H9 (cell line): ENCODE results near the gene DCAF8. TPM values are rescaled to one million over a fixed set of nuclear protein-coding genes. Genes with fewer than 3 reads are reported as not detected.

Source experiments
- DNase-seq: peaks from one replicate; pipeline ENCODE4 v3.0.0-alpha.2; 2017
- H2AFZ ChIP-seq: one replicate; pipeline ENCODE4 v1.6.1; 2013; ENCODE audit warnings: mild to moderate bottlenecking, low read length, control low read depth, moderate library complexity
- H2AK5ac ChIP-seq: 2 replicates; pipeline ENCODE4 v1.6.1; 2013; ENCODE audit warnings: low read length, control low read depth, mixed read lengths; ENCODE audit not compliant: insufficient read length
- H2BK120ac ChIP-seq: one replicate; pipeline ENCODE4 v1.6.1; 2013; ENCODE audit warnings: low read depth, mild to moderate bottlenecking, low read length, control low read depth, inconsistent platforms; ENCODE audit not compliant: poor library complexity, severe bottlenecking
- H2BK12ac ChIP-seq: 2 replicates; pipeline ENCODE4 v1.6.1; 2013; ENCODE audit warnings: low read length, control low read depth, mixed read lengths, low read depth; ENCODE audit not compliant: insufficient read length
- H2BK15ac ChIP-seq: 2 replicates; pipeline ENCODE4 v1.6.1; 2013; ENCODE audit warnings: low read depth, low read length, control low read depth
- H2BK20ac ChIP-seq: one replicate; pipeline ENCODE4 v1.6.1; 2013; ENCODE audit warnings: low read depth, mild to moderate bottlenecking, low read length, control low read depth, inconsistent platforms; ENCODE audit not compliant: poor library complexity, severe bottlenecking
- H2BK5ac ChIP-seq: 2 replicates; pipeline ENCODE4 v1.6.1; 2013; ENCODE audit warnings: low read length, control low read depth, mixed read lengths; ENCODE audit not compliant: insufficient read length
- H3K14ac ChIP-seq: 2 replicates; pipeline ENCODE4 v1.6.1; 2013; ENCODE audit warnings: low read length, control low read depth; ENCODE audit not compliant: insufficient read depth
- H3K18ac ChIP-seq: 2 replicates; pipeline ENCODE4 v1.6.1; 2013; ENCODE audit warnings: low read depth, mild to moderate bottlenecking, mixed read lengths, low read length, control low read depth; ENCODE audit not compliant: insufficient read length
- H3K23ac ChIP-seq: 2 replicates; pipeline ENCODE4 v1.6.1; 2013; ENCODE audit warnings: low read length, control low read depth, mixed read lengths, low read depth; ENCODE audit not compliant: insufficient read length
- H3K23me2 ChIP-seq: 2 replicates; pipeline ENCODE4 v1.6.1; 2013; ENCODE audit warnings: low read depth, mild to moderate bottlenecking, mixed read lengths, low read length, control low read depth; ENCODE audit not compliant: insufficient read length, poor library complexity, severe bottlenecking
- H3K27ac ChIP-seq: 2 replicates; pipeline ENCODE4 v1.5.1; 2013; ENCODE audit warnings: low read length, control low read depth, mixed read lengths, low read depth; ENCODE audit not compliant: insufficient read length
- H3K27me3 ChIP-seq: 2 replicates; pipeline ENCODE4 v1.6.1; 2013; ENCODE audit warnings: low read length, control low read depth, inconsistent platforms; ENCODE audit not compliant: insufficient read depth
- H3K4ac ChIP-seq: 2 replicates; pipeline ENCODE4 v1.6.1; 2013; ENCODE audit warnings: low read depth, mild to moderate bottlenecking, control low read depth, inconsistent platforms, low read length, moderate library complexity
- H3K4me1 ChIP-seq: 2 replicates; pipeline ENCODE4 v1.6.1; 2013; ENCODE audit warnings: low read length, control low read depth, inconsistent platforms; ENCODE audit not compliant: insufficient read depth
- H3K4me2 ChIP-seq: 2 replicates; pipeline ENCODE4 v1.6.1; 2013; ENCODE audit warnings: low read length, control low read depth, mixed read lengths; ENCODE audit not compliant: insufficient read length, insufficient read depth
- H3K56ac ChIP-seq: 2 replicates; pipeline ENCODE4 v1.6.1; 2013; ENCODE audit warnings: low read depth, mild to moderate bottlenecking, mixed read lengths, low read length, control low read depth; ENCODE audit not compliant: insufficient read length
- H3K79me1 ChIP-seq: 2 replicates; pipeline ENCODE4 v1.6.1; 2013; ENCODE audit warnings: low read depth, mild to moderate bottlenecking, moderate library complexity, low read length, control low read depth, inconsistent platforms; ENCODE audit not compliant: insufficient read depth, poor library complexity, severe bottlenecking
- H3K79me2 ChIP-seq: 2 replicates; pipeline ENCODE4 v1.6.1; 2013; ENCODE audit warnings: low read length, control low read depth, inconsistent platforms; ENCODE audit not compliant: insufficient read depth
- H3K9ac ChIP-seq: 2 replicates; pipeline ENCODE4 v1.6.1; 2013; ENCODE audit warnings: low read length, control low read depth, mixed read lengths; ENCODE audit not compliant: insufficient read length; ENCODE audit errors: extremely low read depth
- H3K9me3 ChIP-seq: one replicate; pipeline ENCODE4 v1.6.1; 2013; ENCODE audit warnings: low read depth, low read length, inconsistent platforms; ENCODE audit not compliant: control insufficient read depth
- H3T11ph ChIP-seq: one replicate; pipeline ENCODE4 v1.6.1; 2013; ENCODE audit warnings: mild to moderate bottlenecking, low read length, control low read depth, inconsistent platforms
- H4K20me1 ChIP-seq: one replicate; pipeline ENCODE4 v1.6.1; 2013; ENCODE audit not compliant: control insufficient read depth, insufficient read length, insufficient read depth
- H4K5ac ChIP-seq: 2 replicates; pipeline ENCODE4 v1.6.1; 2013; ENCODE audit warnings: low read depth, mild to moderate bottlenecking, mixed read lengths, low read length, control low read depth; ENCODE audit not compliant: insufficient read length
- H4K8ac ChIP-seq: replicated peaks from 2 replicates; pipeline ENCODE4 v1.6.1; 2013; ENCODE audit warnings: low read length, control low read depth, mixed read lengths, low read depth; ENCODE audit not compliant: insufficient read length
- H4K91ac ChIP-seq: 2 replicates; pipeline ENCODE4 v1.6.1; 2013; ENCODE audit warnings: low read depth, mild to moderate bottlenecking, moderate library complexity, mixed read lengths, low read length, control low read depth; ENCODE audit not compliant: insufficient read length
- H3K27ac Mint-ChIP-seq, 3 experiments: 2 replicates in 2 of 3; 3 replicates in 1 of 3; pipeline ENCODE4 v1.8.0; 2020 to 2021; ENCODE audit warnings: mixed read lengths in 3 of 3, mild to moderate bottlenecking in 1 of 3, moderate library complexity in 1 of 3
- H3K27me3 Mint-ChIP-seq: 2 replicates; pipeline ENCODE4 v1.8.0; 2021; ENCODE audit warnings: low read depth, mild to moderate bottlenecking, moderate library complexity, mixed read lengths
- H3K36me3 Mint-ChIP-seq, 3 experiments: 2 replicates in 2 of 3; 3 replicates in 1 of 3; pipeline ENCODE4 v1.8.0; 2020 to 2021; ENCODE audit warnings: low read depth in 3 of 3, mixed read lengths in 3 of 3; ENCODE audit not compliant: insufficient read depth in 1 of 3
- H3K4me1 Mint-ChIP-seq, 2 experiments: 2 replicates each; pipeline ENCODE4 v1.8.0; 2020; ENCODE audit warnings: mixed read lengths in 2 of 2
- H3K4me3 Mint-ChIP-seq, 2 experiments: 2 replicates in 1 of 2; 3 replicates in 1 of 2; pipeline ENCODE4 v1.8.0; 2020 to 2021; ENCODE audit warnings: mild to moderate bottlenecking in 2 of 2, mixed read lengths in 2 of 2, moderate library complexity in 1 of 2
- H3K9me3 Mint-ChIP-seq, 2 experiments: 2 replicates in 1 of 2; 3 replicates in 1 of 2; pipeline ENCODE4 v1.8.0; 2020; ENCODE audit warnings: mild to moderate bottlenecking in 2 of 2, mixed read lengths in 2 of 2, moderate library complexity in 1 of 2
- CTCF ChIP-seq: fragments of 200-600 bp; sonication (generic); conservative IDR thresholded peaks from 3 replicates; pipeline ENCODE4 v1.8.0; 2021; ENCODE audit warnings: antibody characterized with exemption, mild to moderate bottlenecking
- WGBS: extraction: QIAGEN DNeasy Blood & Tissue Kit; methylation state at CpG from one replicate; pipeline ENCODE4 v1.1.7; 2013; ENCODE audit warnings: missing lambda C conversion rate, low lambda C conversion rate, mixed read lengths; ENCODE audit not compliant: insufficient read length; ENCODE audit errors: extremely low coverage; 5-methylcytosine and 5-hydroxymethylcytosine counted together
- total RNA-seq: library from RNA; stranded (reverse); gene quantifications from 2 replicates; pipeline ENCODE4 v1.2.1, GENCODE V29; 2021

Gene DCAF8
- total RNA-seq, 1 experiment from 2014 or later: 106 TPM

DNA sequence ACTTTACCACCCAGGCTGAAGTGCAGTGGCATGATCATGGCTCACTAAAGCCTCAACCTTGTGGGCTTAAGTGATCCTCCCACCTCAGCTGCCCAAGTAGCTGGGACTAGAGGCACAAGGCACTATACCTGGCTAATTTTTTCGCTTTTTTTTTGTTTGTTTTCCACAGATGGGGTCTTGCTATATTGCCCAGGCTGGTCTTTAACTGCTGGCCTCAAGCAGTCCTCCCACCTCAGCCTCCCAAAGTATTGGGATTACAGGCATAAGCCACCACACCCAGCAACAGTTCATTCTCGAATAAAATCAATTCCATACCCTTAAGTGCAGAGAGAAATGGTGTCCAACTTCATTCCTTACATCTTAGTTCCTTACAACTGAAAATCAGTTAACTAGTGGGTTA is 24.8 kb downstream of the DCAF8 start:
- Mint-ChIP-seq H3K36me3 (peaks cover 15 to 74% (median 54%) of the 10 kb centered on the region in 3 experiments; a peak in 6 of 7 replicates), H3K4me3 (no peak overlapping the region), H3K9me3 (no peaks in the 10 kb centered on the region; a peak in 1 of 5 replicates), H3K4me1 (peaks cover 4% of the 10 kb centered on the region in 2 experiments; a peak in 2 of 4 replicates), H3K27me3 (no peaks in the 10 kb centered on the region), H3K27ac (no peak overlapping the region)
- no peak overlapping the region for H3K56ac ChIP-seq
- no peaks in the 10 kb centered on the region for H3K79me1 ChIP-seq
- H3K4me2 ChIP-seq: no peak overlapping the region
- H2BK5ac ChIP-seq: no peak overlapping the region
- no peak for TF ChIP-seq CTCF
- no CpG with 5 or more reads among the region's 2 CpGs for WGBS
- no peak overlapping the region for H2BK20ac ChIP-seq
- no peak overlapping the region for H2BK120ac ChIP-seq
- no peak overlapping the region for H3K14ac ChIP-seq
- no peaks in the 10 kb centered on the region for H3K9me3 ChIP-seq
- H3K79me2 ChIP-seq: no peaks in the 10 kb centered on the region
- H2BK12ac ChIP-seq: no peak overlapping the region
- H3K4me1 ChIP-seq: no peaks in the 10 kb centered on the region
- no peak overlapping the region for H2AK5ac ChIP-seq
- no peak overlapping the region for H4K91ac ChIP-seq
- no peak overlapping the region for H4K5ac ChIP-seq
- no peaks in the 10 kb centered on the region for H3K27me3 ChIP-seq
- no peak overlapping the region for H3K9ac ChIP-seq
- no peaks in the 10 kb centered on the region for H3K23me2 ChIP-seq
- H3K18ac ChIP-seq: no peak overlapping the region
- no peak overlapping the region for H4K8ac ChIP-seq
- H2AFZ ChIP-seq: no peak overlapping the region
- H4K20me1 ChIP-seq: no peaks in the 10 kb centered on the region
- no peak overlapping the region for H3K27ac ChIP-seq
- H2BK15ac ChIP-seq: no peak overlapping the region
- no peak for DNase-seq
- no peak overlapping the region for H3K23ac ChIP-seq
- no peak overlapping the region for H3T11ph ChIP-seq
- H3K4ac ChIP-seq: no peak overlapping the region
